Endodermal cell (in vitro differentiated cells): ENCODE data around the gene FBXL2. TPM values are rescaled to one million over a fixed set of nuclear protein-coding genes. Genes with fewer than 3 reads are reported as not detected.

ENCODE experiments used
- DNase-seq: peaks from one replicate; pipeline ENCODE4 v3.0.0-alpha.2; 2017
- H3K27ac ChIP-seq: 2 replicates; pipeline ENCODE4 v1.5.1; 2013; ENCODE audit warnings: mild to moderate bottlenecking, low read depth, low read length, moderate library complexity
- H3K27me3 ChIP-seq: 2 replicates; pipeline ENCODE4 v1.6.1; 2013; ENCODE audit warnings: mild to moderate bottlenecking, low read length, moderate library complexity; ENCODE audit not compliant: insufficient read depth, control insufficient read depth, poor library complexity, severe bottlenecking
- H3K36me3 ChIP-seq: 2 replicates; pipeline ENCODE4 v1.7.0; 2013; ENCODE audit warnings: mild to moderate bottlenecking, low read length, moderate library complexity; ENCODE audit not compliant: control insufficient read depth, insufficient read depth
- H3K4me1 ChIP-seq: one replicate; pipeline ENCODE4 v1.7.0; 2013; ENCODE audit warnings: low read length; ENCODE audit not compliant: control insufficient read depth, insufficient read depth
- H3K4me3 ChIP-seq: 2 replicates; pipeline ENCODE4 v1.5.1; 2013; ENCODE audit warnings: mild to moderate bottlenecking, low read length, moderate library complexity
- H3K9ac ChIP-seq: 2 replicates; pipeline ENCODE4 v1.6.1; 2013; ENCODE audit warnings: mild to moderate bottlenecking, low read length, moderate library complexity; ENCODE audit not compliant: poor library complexity, severe bottlenecking; ENCODE audit errors: extremely low read depth
- H3K9me3 ChIP-seq: 2 replicates; pipeline ENCODE4 v1.6.1; 2013; ENCODE audit warnings: mild to moderate bottlenecking, low read length, moderate library complexity; ENCODE audit not compliant: control insufficient read depth
- H3K27ac Mint-ChIP-seq: 2 replicates; pipeline ENCODE4 v1.8.0; 2020; ENCODE audit warnings: mixed read lengths
- H3K27me3 Mint-ChIP-seq: 2 replicates; pipeline ENCODE4 v1.8.0; 2021; ENCODE audit warnings: mild to moderate bottlenecking, mixed read lengths; ENCODE audit not compliant: insufficient read depth
- H3K36me3 Mint-ChIP-seq: 2 replicates; pipeline ENCODE4 v1.8.0; 2020; ENCODE audit warnings: low read depth, mixed read lengths
- H3K4me1 Mint-ChIP-seq: 2 replicates; pipeline ENCODE4 v1.8.0; 2020; ENCODE audit warnings: mixed read lengths
- H3K4me3 Mint-ChIP-seq: 2 replicates; pipeline ENCODE4 v1.8.0; 2020; ENCODE audit warnings: mild to moderate bottlenecking, moderate library complexity, mixed read lengths
- H3K9me3 Mint-ChIP-seq: 2 replicates; pipeline ENCODE4 v1.8.0; 2020; ENCODE audit warnings: mild to moderate bottlenecking, mixed read lengths
- CTCF ChIP-seq: fragments of 200-600 bp; sonication (generic); conservative IDR thresholded peaks from 2 replicates; pipeline ENCODE4 v1.5.0; 2021; ENCODE audit warnings: antibody characterized with exemption, mild to moderate bottlenecking
- WGBS, 2 experiments: methylation state at CpG; one replicate each; pipeline versions ENCODE4 v1.1.5 to v1.1.7; 2013; ENCODE audit warnings: missing lambda C conversion rate in 2 of 2, mixed read lengths in 1 of 2; ENCODE audit not compliant: insufficient coverage in 1 of 2, insufficient read length in 1 of 2; 5-methylcytosine and 5-hydroxymethylcytosine counted together
- total RNA-seq, 2 donors: library from RNA; stranded (reverse); fragmentation: NEBNext Ultra II Directional in 1 of 2; extraction: Animal tissue kit (Norgen Biotek cat#: 25700) in 1 of 2; gene quantifications; 2 replicates in 1 of 2; 3 replicates in 1 of 2; pipeline ENCODE4 v1.2.1, GENCODE V29; 2021

The FBXL2 gene
- total RNA-seq, 2 donors from 2014 or later: 12.4 to 18.2 TPM

DNA sequence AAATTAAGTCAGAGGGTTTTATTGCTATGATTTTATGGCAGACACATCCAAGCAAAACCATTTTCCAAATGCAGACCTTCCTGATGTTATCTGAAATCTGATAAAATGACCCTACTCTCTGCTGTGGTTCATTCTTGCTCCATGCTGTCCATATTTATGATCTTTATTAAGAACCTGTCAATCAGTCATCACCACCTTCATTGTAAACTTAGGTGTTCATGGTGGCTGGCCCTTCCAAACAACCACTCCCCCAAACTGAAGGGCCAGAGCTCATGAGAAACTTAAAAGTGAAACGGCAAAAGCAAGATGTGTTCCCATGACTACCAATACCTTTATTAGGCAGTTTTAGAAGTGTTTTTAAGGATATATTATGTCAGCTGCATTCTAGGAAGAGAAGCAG lies 109.4 kb downstream of the FBXL2 start:
- peaks cover 85% of the 10 kb centered on the region for H3K36me3 ChIP-seq
- Mint-ChIP-seq H3K4me1 (peaks cover 6% of the 10 kb centered on the region), H3K27ac (no peak overlapping the region)

GRCh38 chr3:33388374-33389100 lies 111.3 kb downstream of the FBXL2 start:
- Mint-ChIP-seq H3K27ac (no peak overlapping the region), H3K36me3 (peaks cover 82% of the 10 kb centered on the region), H3K27me3 (no peaks in the 10 kb centered on the region), H3K4me3 (no peak overlapping the region), H3K9me3 (no peaks in the 10 kb centered on the region), H3K4me1 (no peaks in the 10 kb centered on the region)
- H3K9me3 ChIP-seq: no peaks in the 10 kb centered on the region
- no peak overlapping the region for H3K9ac ChIP-seq
- no peaks in the 10 kb centered on the region for H3K27me3 ChIP-seq
- WGBS, 2 experiments: 96 to 97% methylated on average over 4 to 7 of the region's 7 CpGs
- DNase-seq: no peak
- no peak overlapping the region for H3K4me3 ChIP-seq
- peaks cover 95% of the 10 kb centered on the region for H3K36me3 ChIP-seq
- H3K4me1 ChIP-seq: no peaks in the 10 kb centered on the region
- no peak for TF ChIP-seq CTCF
- no peak overlapping the region for H3K27ac ChIP-seq

More for the DNA sequence above, 109.4 kb downstream of the FBXL2 start:
- Histone ChIP-seq H3K9ac (no peak overlapping the region), H3K9me3 (no peaks in the 10 kb centered on the region), H3K27me3 (no peaks in the 10 kb centered on the region), H3K4me1 (no peaks in the 10 kb centered on the region), H3K27ac (no peak overlapping the region), H3K4me3 (no peak overlapping the region)
- H3K36me3 Mint-ChIP-seq: peaks cover 70% of the 10 kb centered on the region
- H3K27me3 Mint-ChIP-seq: no peaks in the 10 kb centered on the region
- no peaks in the 10 kb centered on the region for H3K9me3 Mint-ChIP-seq
- no peak for DNase-seq
- WGBS, 2 experiments: 100% methylated on average over 1 of the region's 1 CpG; no CpG with 5 or more reads in 1 of the 2 experiments
- TF ChIP-seq CTCF: no peak
- no peak overlapping the region for H3K4me3 Mint-ChIP-seq

- Histone ChIP-seq H3K36me3 (peaks cover 92% of the 10 kb centered on the region), H3K9me3 (no peaks in the 10 kb centered on the region), H3K27ac (no peak overlapping the region), H3K4me1 (no peaks in the 10 kb centered on the region), H3K4me3 (no peak overlapping the region), H3K9ac (no peak overlapping the region), H3K27me3 (no peaks in the 10 kb centered on the region)
- Mint-ChIP-seq H3K9me3 (no peaks in the 10 kb centered on the region), H3K27ac (no peak overlapping the region), H3K4me3 (no peak overlapping the region), H3K27me3 (no peaks in the 10 kb centered on the region), H3K4me1 (no peaks in the 10 kb centered on the region), H3K36me3 (peaks cover 74% of the 10 kb centered on the region)
- WGBS, 2 experiments: 92 to 93% methylated on average over 1 to 4 of the region's 4 CpGs
- DNase-seq: no peak
- TF ChIP-seq CTCF: no peak
Measured at GRCh38 chr3:33389908-33390307, 112.7 kb downstream of the FBXL2 start.
